Measurements from ENCODE around the gene BTK.
A peak's percentile ranks its signal among the peaks of the same experiment; 100 is the strongest.

The BTK gene

DNA sequence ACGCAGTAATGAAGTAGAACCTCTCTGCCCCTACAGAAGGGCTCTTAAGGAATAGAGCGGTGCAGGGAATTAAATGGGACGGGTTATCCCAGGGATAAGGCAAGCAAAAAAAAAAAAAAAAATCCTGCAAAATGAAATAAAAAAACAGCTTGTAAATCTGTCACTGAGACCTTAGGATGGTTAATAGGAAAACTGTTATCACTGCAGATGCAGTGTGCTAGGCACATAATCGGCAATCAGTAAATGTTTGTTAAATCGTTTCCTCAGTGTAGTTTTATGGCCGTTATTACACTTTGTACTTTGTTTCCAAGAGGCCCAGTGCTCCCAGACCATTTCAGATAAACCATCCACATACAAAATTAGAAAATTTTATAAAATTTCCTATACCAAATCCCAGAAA, 23.1 kb upstream of the BTK start:
- TF ChIP-seq JUND (IDR thresholded peaks at IDR 0.05; ENCODE audit: low read depth): no peak
- in situ Hi-C loops (cut with HindIII; ENCODE audit: low pct_unique_long_range_greater_than_20kb, low sequenced_read_pairs): no loop called here
- no peak for DNase-seq (ENCODE audit: low read depth in 1 of 2, low spot score in 1 of 2)

- DNase-seq (ENCODE audit: low read depth in 1 of 2, low spot score in 1 of 2): no peak
- in situ Hi-C loops (cut with HindIII; ENCODE audit: low pct_unique_long_range_greater_than_20kb, low sequenced_read_pairs): no loop called here
- no peak for TF ChIP-seq JUND (IDR thresholded peaks at IDR 0.05; ENCODE audit: low read depth)
Observed at GRCh38 chrX:101408532-101408841, 22.5 kb upstream of the BTK start.

DNA sequence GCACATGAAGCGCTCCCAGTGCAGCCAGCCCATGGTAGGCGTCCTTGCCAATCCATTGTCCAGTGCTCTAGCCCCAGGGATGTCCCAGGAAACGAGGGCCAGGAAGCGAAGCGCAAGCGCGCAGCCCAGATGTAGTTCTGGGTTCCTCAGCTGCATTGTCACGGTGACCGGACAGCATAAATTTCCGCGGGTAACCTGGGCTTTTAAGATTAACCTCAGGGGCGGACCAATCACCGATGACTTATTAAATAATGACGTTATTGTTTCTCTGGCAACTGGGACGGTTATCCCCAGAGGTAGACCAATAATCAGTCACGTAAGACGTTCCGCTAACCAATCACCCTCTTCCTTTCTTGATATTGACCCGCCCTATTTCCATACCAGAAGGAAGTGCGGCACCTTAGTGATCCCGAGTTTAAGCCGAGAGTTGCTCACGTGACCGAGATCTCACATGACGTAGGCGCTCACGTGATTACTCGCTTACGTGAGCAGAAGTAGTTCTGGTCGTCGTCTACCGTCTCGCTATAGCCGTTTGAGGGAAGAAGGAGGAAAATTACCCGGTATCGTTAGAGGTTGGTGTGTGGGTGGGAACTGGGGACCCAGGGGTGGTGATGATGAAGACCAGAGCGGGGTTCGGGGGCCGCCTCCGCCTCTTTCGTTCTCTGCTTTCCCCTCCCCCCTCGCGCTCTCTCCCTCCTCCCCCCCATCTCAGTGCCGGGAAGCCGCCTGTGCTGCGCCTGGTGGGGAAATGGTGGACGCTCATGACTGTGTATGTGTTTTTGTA, 21.9 kb upstream of the BTK start, which contains the start of the genes GLA and HNRNPH2:
Gene GLA, minus strand, starts transcription at position 178 of the 784 bp plus-strand sequence. Its CDS starts 22 bp downstream, at position 156.
Gene HNRNPH2, plus strand, starts transcription at position 475 of the 784 bp plus-strand sequence. CDS start 3,767 bp downstream, outside the sequence.
- TF ChIP-seq JUND (IDR thresholded peaks at IDR 0.05; ENCODE audit: low read depth): no peak
- peak; percentile 40 to 96 for DNase-seq (ENCODE audit: low read depth in 1 of 2, low spot score in 1 of 2)
- in situ Hi-C loops (cut with HindIII; ENCODE audit: low pct_unique_long_range_greater_than_20kb, low sequenced_read_pairs): no loop called here

DNA sequence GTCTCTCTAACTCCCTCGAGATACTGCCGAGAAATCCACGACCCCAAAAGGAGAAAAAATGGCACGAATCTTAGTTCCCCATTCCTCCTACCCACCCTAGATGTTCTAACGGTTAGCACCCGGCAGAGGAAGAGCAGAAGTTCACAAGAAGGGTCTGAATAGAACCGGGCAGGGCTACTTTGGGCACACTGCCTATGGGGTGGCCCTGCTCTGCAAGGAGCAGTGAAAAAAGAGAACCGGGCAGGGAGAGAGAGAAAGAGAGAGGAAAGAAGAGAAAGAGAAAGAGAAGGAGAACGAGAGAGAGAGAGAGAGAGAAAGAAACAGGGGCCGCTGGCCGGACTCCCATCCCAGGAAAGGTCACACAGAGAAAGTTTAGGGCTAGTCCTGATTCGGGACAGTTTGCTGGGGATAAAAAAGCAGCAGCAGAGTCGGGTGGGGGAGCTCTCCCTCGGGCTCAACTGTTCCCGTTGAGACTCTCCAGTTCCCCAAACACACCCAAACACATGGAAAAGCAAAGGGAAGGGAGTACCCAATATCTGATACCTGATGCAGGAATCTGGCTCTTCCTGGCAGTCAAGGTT, 21.3 kb upstream of the BTK start:
- in situ Hi-C loops (cut with HindIII; ENCODE audit: low pct_unique_long_range_greater_than_20kb, low sequenced_read_pairs): no loop called here
- DNase-seq (ENCODE audit: low read depth in 1 of 2, low spot score in 1 of 2): no peak
- TF ChIP-seq JUND (IDR thresholded peaks at IDR 0.05; ENCODE audit: low read depth): no peak

DNA sequence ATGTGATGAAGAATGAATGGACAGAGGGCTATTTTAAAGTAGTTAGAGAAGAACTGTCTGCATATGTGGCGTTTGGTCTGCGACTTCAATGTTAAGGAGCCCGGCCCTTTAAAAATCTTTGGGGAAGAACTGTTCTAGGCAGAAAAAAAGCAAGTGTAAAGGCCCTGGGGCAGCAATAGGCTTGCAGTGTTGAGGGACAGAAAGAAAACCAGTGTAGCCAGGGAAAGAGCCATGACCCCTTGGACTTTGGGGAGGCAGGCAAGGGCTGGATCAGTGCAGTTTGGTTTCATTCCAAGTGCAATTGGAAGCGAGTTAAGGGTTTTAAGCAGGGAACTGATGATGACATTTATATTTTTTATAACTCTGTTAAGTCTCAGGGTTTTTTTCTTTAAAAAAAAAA, 13.8 kb upstream of the BTK start:
- in situ Hi-C loops (cut with HindIII; ENCODE audit: low pct_unique_long_range_greater_than_20kb, low sequenced_read_pairs): no loop called here
- TF ChIP-seq JUND (IDR thresholded peaks at IDR 0.05; ENCODE audit: low read depth): no peak
- no peak for DNase-seq (ENCODE audit: low read depth in 1 of 2, low spot score in 1 of 2)

DNA sequence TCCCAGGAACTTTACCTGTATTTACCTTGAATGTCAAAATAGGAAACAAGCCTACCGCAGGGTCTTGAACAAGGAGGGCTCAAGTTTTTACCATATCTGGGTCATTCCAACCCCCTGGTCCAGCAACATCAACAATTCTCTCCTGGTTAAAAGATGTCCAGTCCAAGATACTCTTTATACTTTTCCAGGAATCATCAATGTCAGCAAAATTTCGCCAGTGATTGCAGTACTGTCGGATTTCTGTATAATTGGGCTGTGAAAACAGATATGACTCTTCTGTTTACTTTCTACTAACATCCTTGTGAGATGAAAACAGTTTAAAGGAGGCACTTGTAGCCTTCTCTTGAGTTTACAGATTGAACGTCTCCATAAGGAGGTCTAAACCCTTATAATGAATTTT, 12.7 kb upstream of the BTK start:
- DNase-seq (ENCODE audit: low read depth in 1 of 2, low spot score in 1 of 2): no peak
- TF ChIP-seq JUND (IDR thresholded peaks at IDR 0.05; ENCODE audit: low read depth): no peak
- in situ Hi-C loops (cut with HindIII; ENCODE audit: low pct_unique_long_range_greater_than_20kb, low sequenced_read_pairs): no loop called here

- in situ Hi-C loops (cut with HindIII; ENCODE audit: low pct_unique_long_range_greater_than_20kb, low sequenced_read_pairs): no loop called here
- TF ChIP-seq JUND (IDR thresholded peaks at IDR 0.05; ENCODE audit: low read depth): no peak
- DNase-seq (ENCODE audit: low read depth in 1 of 2, low spot score in 1 of 2): no peak
Observed at GRCh38 chrX:101397779-101398178, 11.8 kb upstream of the BTK start.

DNA sequence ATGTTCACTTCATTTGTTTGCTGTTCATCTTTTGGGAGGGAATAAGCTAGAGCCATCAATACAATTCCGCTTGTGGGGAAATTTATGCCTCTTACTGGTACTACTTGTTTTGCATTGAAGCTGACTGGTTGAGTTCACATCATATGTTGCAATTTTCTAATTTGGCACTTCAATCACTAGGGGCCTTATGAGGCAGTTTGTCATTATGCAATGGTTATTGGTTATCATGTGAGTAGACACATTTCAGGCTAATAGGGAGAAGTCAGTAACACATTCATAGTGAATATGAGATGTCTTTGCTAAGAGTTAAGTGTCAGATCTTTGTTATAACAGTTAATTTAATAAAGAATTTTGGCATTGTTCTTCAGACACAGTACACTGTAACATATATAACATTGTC, 9.8 kb upstream of the BTK start:
- in situ Hi-C loops (cut with HindIII; ENCODE audit: low pct_unique_long_range_greater_than_20kb, low sequenced_read_pairs): no loop called here
- no peak for TF ChIP-seq JUND (IDR thresholded peaks at IDR 0.05; ENCODE audit: low read depth)

GRCh38 chrX:101394372-101394771, 8.4 kb upstream of the BTK start:
- no peak for DNase-seq (ENCODE audit: low read depth in 1 of 2, low spot score in 1 of 2)
- no peak for TF ChIP-seq JUND (IDR thresholded peaks at IDR 0.05; ENCODE audit: low read depth)
- in situ Hi-C loops (cut with HindIII; ENCODE audit: low pct_unique_long_range_greater_than_20kb, low sequenced_read_pairs): no loop called here

More for the DNA sequence above, 9.8 kb upstream of the BTK start:
- DNase-seq (ENCODE audit: low read depth in 1 of 2, low spot score in 1 of 2): no peak

GRCh38 chrX:101393530-101394305, 7.7 kb upstream of the BTK start:
- in situ Hi-C loops (cut with HindIII; ENCODE audit: low pct_unique_long_range_greater_than_20kb, low sequenced_read_pairs): no loop called here
- TF ChIP-seq JUND (IDR thresholded peaks at IDR 0.05; ENCODE audit: low read depth): no peak
- DNase-seq (ENCODE audit: low read depth in 1 of 2, low spot score in 1 of 2): no peak

DNA sequence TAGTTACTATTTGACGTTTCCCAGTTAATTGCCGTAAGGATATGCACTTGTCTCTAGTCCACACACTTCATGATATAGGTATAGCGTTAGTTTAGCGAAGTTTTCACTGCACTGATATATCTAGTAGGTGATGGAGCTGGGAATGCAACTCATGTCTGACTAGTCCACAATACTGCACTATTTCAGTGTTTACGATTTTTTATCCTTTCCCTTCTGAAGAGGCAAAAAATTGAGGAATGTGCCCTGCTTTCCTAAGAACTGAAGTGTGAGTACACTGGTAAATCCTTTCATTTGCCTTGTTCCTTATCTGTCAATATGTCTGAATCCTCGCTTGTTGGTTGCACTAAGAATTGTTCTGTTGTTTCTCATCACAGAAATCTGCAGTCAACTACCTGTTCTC, 5.8 kb upstream of the BTK start:
- in situ Hi-C loops (cut with HindIII; ENCODE audit: low pct_unique_long_range_greater_than_20kb, low sequenced_read_pairs): no loop called here
- DNase-seq (ENCODE audit: low read depth in 1 of 2, low spot score in 1 of 2): no peak
- TF ChIP-seq JUND (IDR thresholded peaks at IDR 0.05; ENCODE audit: low read depth): no peak

GRCh38 chrX:101390664-101391525, 4.9 kb upstream of the BTK start, which contains the start of gene RPL36A:
Gene RPL36A (plus strand): TSS chrX:101391011. CDS start chrX:101391044, 33 bp downstream.
- in situ Hi-C loops (cut with HindIII; ENCODE audit: low pct_unique_long_range_greater_than_20kb, low sequenced_read_pairs): no loop called here
- TF ChIP-seq JUND (IDR thresholded peaks at IDR 0.05; ENCODE audit: low read depth): no peak
- DNase-seq (ENCODE audit: low read depth in 1 of 2, low spot score in 1 of 2): peak; percentile 35 to 89
